Glomerular visceral epithelial cell (primary cell): ENCODE data around the gene PI4K2A.
A peak's percentile ranks its signal among the peaks of the same experiment; 100 is the strongest.

ENCODE experiments used
- DNase-seq: peaks from one replicate; pipeline ENCODE4 v3.0.0-alpha.2; 2016; ENCODE audit errors: extremely low spot score

PI4K2A gene

GRCh38 chr10:97640174-97640867 is at the start of gene PI4K2A:
PI4K2A (plus strand) TSS chr10:97640671; CDS start chr10:97640743, 72 bp downstream.
- peak; percentile 100 for DNase-seq

GRCh38 chr10:97590748-97591495 is 49.5 kb upstream of the PI4K2A start:
- DNase-seq, result no peak

GRCh38 chr10:97593421-97593820 is 47.0 kb upstream of the PI4K2A start:
- DNase-seq, result no peak

GRCh38 chr10:97596101-97597082 is 44.1 kb upstream of the PI4K2A start:
- peak; percentile 88 for DNase-seq

GRCh38 chr10:97597778-97598177 is 42.7 kb upstream of the PI4K2A start:
- no peak for DNase-seq

GRCh38 chr10:97598407-97599271 is 41.8 kb upstream of the PI4K2A start:
- DNase-seq, result no peak

GRCh38 chr10:97599272-97599619 is 41.2 kb upstream of the PI4K2A start:
- DNase-seq, result no peak

GRCh38 chr10:97600616-97601015 is 39.9 kb upstream of the PI4K2A start:
- DNase-seq, result no peak

GRCh38 chr10:97601268-97602215 is 38.9 kb upstream of the PI4K2A start:
- DNase-seq, result no peak

GRCh38 chr10:97607095-97607636 is 33.3 kb upstream of the PI4K2A start:
- DNase-seq, result no peak

GRCh38 chr10:97608991-97609561 is 31.4 kb upstream of the PI4K2A start:
- DNase-seq, result no peak

GRCh38 chr10:97611473-97611872 is 29.0 kb upstream of the PI4K2A start:
- DNase-seq, result no peak

- DNase-seq, result peak; percentile 62
Measured at GRCh38 chr10:97612386-97612785, 28.1 kb upstream of the PI4K2A start.

GRCh38 chr10:97618285-97618684 is 22.2 kb upstream of the PI4K2A start:
- no peak for DNase-seq

- no peak for DNase-seq
Measured at GRCh38 chr10:97618733-97619132, 21.7 kb upstream of the PI4K2A start.

- no peak for DNase-seq
Measured at GRCh38 chr10:97623277-97623676, 17.2 kb upstream of the PI4K2A start.

GRCh38 chr10:97627731-97628130 is 12.7 kb upstream of the PI4K2A start:
- DNase-seq, result no peak

GRCh38 chr10:97628228-97628627 is 12.2 kb upstream of the PI4K2A start:
- DNase-seq, result no peak

GRCh38 chr10:97629289-97629688 is 11.2 kb upstream of the PI4K2A start:
- peak; percentile 69 for DNase-seq
